ENCODE data around the gene RSAD1.

Gene RSAD1

GRCh38 chr17:50519141-50519834, 40.6 kb downstream of the RSAD1 start:
- no peak for DNase-seq

- DNase-seq = no peak
Observed at GRCh38 chr17:50520483-50520882, 41.8 kb downstream of the RSAD1 start.

- DNase-seq = no peak
Observed at GRCh38 chr17:50521514-50521913, 42.9 kb downstream of the RSAD1 start.

- DNase-seq = no peak
Observed at GRCh38 chr17:50522766-50523165, 44.1 kb downstream of the RSAD1 start.

- DNase-seq = no peak
Observed at GRCh38 chr17:50523208-50523607, 44.5 kb downstream of the RSAD1 start.

- no peak for DNase-seq
Observed at GRCh38 chr17:50524838-50525237, 46.2 kb downstream of the RSAD1 start.

- no peak for DNase-seq
Observed at GRCh38 chr17:50527155-50527762, 48.6 kb downstream of the RSAD1 start.

- DNase-seq = no peak
Observed at GRCh38 chr17:50527949-50528474, 49.4 kb downstream of the RSAD1 start.

- no peak for DNase-seq
Observed at GRCh38 chr17:50529849-50530248, 51.2 kb downstream of the RSAD1 start.

GRCh38 chr17:50531428-50532025, 52.9 kb downstream of the RSAD1 start:
- DNase-seq = no peak

GRCh38 chr17:50532452-50533024, 53.9 kb downstream of the RSAD1 start, which contains the start of gene EPN3:
Gene EPN3, plus strand, starts transcription at chr17:50532735. Its CDS starts 3,822 bp downstream, at chr17:50536557.
- DNase-seq = no peak

GRCh38 chr17:50533185-50533584, 54.5 kb downstream of the RSAD1 start:
- no peak for DNase-seq

- no peak for DNase-seq
Observed at GRCh38 chr17:50533720-50534148, 55.1 kb downstream of the RSAD1 start.

- DNase-seq = no peak
Observed at GRCh38 chr17:50534222-50534978, 55.7 kb downstream of the RSAD1 start.

- no peak for DNase-seq
Observed at GRCh38 chr17:50534979-50535326, 56.3 kb downstream of the RSAD1 start.

GRCh38 chr17:50535407-50535806, 56.7 kb downstream of the RSAD1 start:
- DNase-seq = no peak

Data from C1 segment of cervical spinal cord (tissue), 14 donors.